HG02840 (cell line): ENCODE results near the gene TADA2A.
"Not testable (repeated sequence)": the region's sequence is repeated elsewhere in the genome, so short reads cannot be mapped to it uniquely, and the experiment has no call there.

Experiments used
- ATAC-seq: cut with Tn5 transposase; IDR thresholded peaks from one replicate; pipeline ENCODE4 v1.9.1; 2021; ENCODE audit warnings: mild to moderate bottlenecking, moderate library complexity, moderate number of reproducible peaks; ENCODE audit not compliant: unreplicated experiment, low FRiP score

The TADA2A gene

GRCh38 chr17:37457801-37458200 lies 51.1 kb downstream of the TADA2A start:
- ATAC-seq, result not testable (repeated sequence)

GRCh38 chr17:37458805-37459204 lies 52.1 kb downstream of the TADA2A start:
- ATAC-seq, result no peak

DNA sequence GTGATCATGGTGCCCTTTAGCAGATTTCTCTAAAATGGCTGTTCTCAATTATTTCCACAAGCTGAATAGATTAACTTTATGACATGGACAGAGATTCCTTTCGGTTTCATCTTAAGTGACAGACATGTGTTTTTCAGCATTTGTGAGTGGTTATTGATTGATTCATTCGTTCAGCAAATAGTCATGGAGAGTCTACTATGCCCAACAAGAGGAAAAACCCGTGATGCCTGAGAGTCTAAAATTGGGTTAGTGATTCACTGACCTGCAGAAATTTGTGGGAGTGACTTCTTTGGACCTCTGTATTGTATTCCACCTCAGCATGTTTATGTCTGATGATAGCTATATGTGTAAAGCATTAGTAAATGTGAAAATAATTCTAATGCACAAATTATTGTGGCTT lies 55.0 kb downstream of the TADA2A start:
- ATAC-seq, result no peak

DNA sequence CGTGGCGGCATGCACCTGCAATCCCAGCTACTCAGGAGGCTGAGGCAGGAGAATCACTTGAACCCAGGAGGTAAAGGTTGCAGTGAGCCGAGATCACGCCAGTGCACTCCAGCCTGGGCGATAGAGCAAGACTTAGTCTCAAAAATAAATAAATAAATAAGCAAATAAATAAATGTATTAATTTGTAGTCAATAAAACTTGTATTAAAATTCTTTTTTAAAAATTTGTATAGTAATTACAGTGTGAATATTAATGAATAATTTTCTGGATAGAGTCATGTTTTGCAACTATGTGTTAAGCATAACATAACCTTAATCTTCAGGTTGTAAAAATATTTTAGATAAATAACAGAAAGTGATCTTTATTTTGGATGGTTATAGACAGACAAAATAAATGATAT lies 55.8 kb downstream of the TADA2A start:
- no peak for ATAC-seq

- ATAC-seq, result no peak
Measured at GRCh38 chr17:37463039-37463438, 56.4 kb downstream of the TADA2A start.

- ATAC-seq, result no peak
Measured at GRCh38 chr17:37465069-37465616, 58.5 kb downstream of the TADA2A start.

DNA sequence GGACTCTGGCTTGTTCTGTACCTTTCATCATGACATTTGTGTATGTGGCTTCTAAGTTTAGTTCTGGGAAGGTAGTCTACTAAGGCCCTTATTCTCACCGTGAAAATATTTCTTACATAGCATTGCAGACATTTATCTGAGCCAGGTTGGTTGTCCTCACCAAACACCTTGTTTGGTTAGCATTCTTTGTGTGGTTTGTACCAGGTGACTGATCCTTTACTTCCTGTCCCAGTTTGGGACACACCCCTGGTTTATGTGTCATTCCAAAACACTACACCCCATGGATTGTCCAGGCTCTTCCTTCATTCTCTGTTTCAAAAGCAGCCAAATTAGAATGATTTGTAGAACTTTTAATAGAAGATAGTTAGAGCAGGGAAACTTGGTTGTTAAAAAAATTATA lies 59.8 kb downstream of the TADA2A start:
- ATAC-seq, result no peak

DNA sequence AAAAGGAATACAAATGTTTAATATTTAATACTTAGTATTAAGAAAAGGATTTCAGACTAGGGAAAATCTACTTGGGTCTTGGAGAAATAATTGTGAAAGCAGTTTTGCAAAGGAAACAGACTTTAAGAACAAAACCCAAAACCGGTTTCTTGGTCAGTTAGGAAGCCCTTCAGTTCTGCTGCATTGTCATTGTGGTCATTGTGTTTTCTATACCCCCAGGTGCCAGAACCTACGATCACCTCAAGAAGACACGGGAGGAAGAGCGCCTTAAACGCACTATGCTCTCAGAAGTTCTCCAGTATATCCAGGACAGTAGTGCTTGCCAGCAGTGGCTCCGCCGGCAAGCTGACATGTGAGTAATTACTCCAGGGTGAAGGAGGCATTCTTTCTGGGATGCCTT lies 63.5 kb downstream of the TADA2A start:
- no peak for ATAC-seq

DNA sequence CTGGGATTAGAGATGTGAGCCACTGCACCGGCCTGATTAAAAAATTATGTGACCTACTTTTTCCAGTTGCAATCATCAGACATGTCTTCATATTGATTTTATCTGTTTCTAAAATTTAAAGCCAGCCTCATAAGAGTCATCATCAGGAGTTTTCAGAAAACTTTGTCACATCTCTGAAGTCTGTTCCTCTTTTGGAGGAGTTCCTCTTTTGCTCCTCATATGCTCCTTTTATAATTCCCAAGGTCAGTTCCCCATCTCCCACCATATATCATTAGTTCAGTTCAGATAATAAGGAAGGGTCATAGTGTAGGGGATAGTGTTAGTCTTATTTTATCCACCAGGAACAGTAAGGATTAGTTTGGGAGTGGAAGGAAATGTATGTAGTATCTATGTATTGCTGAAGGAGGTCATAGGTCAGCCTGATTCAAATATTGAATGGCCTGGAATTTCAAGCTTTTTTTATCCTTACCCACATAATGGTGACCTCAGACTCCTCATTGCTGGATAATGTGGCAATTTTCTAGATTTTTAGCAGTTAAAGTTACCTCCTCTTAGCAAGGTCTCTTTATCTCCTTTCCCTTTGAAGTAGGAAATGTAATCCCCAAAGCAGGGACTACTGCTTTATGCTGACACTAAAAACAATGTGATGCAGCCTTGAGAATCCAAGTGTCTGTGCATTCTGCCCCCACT lies 69.2 kb downstream of the TADA2A start:
- no peak for ATAC-seq

DNA sequence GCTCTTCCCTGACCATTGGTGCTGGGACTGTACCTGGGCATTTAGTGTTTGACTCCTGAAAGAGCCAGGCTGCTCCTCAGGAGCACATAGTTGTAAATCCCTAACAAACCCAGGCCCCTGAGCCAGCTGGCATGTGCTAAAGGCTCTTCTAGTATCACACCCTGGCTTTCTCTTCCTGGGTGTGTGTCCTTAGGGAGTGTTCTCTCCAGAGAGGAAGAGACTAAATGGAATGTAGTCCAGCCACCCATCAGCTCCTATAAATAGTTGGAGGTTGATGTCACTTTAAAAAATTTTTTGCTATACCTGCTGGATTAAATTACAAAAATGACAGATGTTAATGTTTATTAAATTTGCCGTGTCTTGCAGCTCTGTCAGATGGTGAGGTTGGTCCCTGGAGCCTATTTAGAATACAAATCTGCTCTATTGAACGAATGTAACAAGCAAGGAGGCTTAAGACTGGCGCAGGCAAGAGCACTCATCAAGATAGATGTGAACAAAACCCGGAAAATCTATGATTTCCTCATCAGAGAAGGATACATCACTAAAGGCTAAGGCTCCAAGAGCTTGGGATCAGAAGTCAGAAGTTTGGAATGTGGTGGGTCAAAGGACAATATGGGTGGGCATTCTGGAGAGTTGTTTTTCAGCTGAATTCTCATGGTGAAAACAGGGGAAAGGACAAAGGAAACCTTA lies 69.9 kb downstream of the TADA2A start:
- ATAC-seq, result no peak

- no peak for ATAC-seq
Measured at GRCh38 chr17:37478187-37478586, 71.5 kb downstream of the TADA2A start.

- no peak for ATAC-seq
Measured at GRCh38 chr17:37479025-37479424, 72.3 kb downstream of the TADA2A start.

GRCh38 chr17:37480427-37480826 lies 73.7 kb downstream of the TADA2A start:
- no peak for ATAC-seq

- ATAC-seq, result no peak
Measured at GRCh38 chr17:37481001-37481665, 74.4 kb downstream of the TADA2A start.

- no peak for ATAC-seq
Measured at GRCh38 chr17:37483311-37484039, 76.8 kb downstream of the TADA2A start.

- ATAC-seq, result no peak
Measured at GRCh38 chr17:37485938-37486570, 79.4 kb downstream of the TADA2A start.

GRCh38 chr17:37488009-37488604 lies 81.4 kb downstream of the TADA2A start:
- no peak for ATAC-seq

DNA sequence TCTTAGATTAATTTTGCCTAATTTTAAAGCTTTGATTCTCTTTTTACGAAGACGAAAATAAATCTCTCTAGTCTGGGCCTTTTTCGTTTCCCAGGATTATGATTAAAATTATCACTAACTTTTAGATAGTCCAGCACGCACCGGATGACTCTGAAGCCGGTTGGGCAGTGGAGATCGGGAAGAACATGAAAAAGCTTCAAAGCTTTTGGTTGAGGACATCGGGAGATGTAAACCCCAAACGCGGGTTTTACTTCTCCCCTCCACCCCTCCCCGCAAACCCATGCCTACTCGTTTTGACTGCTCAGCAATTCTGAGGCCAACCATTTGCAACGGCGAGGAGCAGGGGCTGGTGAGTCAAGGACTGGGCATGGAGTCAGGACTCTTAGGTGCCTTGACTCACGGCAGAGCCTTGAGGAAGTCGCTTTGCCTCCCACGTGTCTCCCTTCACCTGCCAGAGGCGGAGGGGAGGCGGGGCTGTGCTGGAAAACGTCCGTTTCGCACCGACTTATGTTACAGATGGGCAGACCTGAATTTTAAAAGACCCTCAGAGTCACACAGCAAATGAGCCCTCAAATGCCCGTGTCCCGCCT lies 82.0 kb downstream of the TADA2A start:
- no peak for ATAC-seq

DNA sequence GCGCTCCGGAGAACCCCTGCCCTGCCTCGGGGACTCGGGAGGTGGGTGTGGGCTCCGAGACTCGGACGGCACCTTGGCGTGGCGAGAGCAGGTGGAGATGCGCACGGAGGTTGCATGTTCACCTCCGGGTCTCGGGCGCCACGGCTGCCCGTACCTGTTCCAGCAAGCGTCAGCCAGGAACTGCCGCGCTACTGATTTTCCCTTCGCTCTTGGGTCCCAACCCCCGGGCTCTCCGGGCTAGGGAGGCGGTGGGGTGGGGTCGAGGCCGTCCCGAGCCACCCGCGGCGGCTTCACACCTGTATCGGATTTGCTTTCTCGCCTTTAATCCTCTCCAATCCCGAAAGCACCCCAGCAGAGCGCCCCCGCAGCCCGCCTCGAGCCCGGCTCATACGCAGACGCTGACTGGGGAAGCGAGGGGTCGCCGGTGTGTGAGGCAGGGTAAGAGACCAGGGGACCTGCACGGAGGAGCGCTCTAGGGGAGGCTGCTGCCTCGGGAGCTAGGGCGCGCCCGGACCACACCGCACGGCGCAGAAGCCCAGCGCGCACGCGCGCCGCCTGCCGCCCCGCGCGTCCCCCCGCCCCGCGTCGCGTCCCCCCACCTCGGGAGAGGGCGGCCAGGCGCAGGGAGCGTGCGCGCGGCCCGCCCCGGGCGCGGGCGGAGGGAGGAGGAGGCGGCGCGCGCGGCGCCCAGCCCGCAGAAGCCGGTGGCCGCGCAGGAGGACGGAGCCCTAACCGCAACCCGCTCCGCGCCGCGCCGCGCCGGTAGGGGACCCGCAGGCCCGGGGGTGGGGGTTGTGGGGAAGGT lies 82.7 kb downstream of the TADA2A start, which contains the start of gene DUSP14:
DUSP14 (plus strand) TSS at position 695 of the 805 bp plus-strand sequence. CDS start 22,382 bp downstream, outside the sequence.
- ATAC-seq, result peak; percentile 69
